Panc1 (cell line): Measurements from ENCODE around the gene BTNL8. TPM values are rescaled to one million over a fixed set of nuclear protein-coding genes. Genes with fewer than 3 reads are reported as not detected.

Experiments
- ATAC-seq: fragments of 200-7000 bp; cut with Tn5 transposase; 2 replicates; pipeline ENCODE4 v1.9.1; 2020; ENCODE audit warnings: mild to moderate bottlenecking, moderate library complexity
- BruUV-seq: library from RNA; stranded (reverse); fragments of 400-500 nt; replicated peaks from 2 replicates; lab custom pipeline; 2021; lab: Mats Ljungman, UMichigan
- CTCF ChIA-PET: fragments of 300-600 bp; sonication (Branson Sonifier 250); formaldehyde crosslinking; loops from one replicate; lab custom pipeline; 2022; ENCODE audit warnings: antibody characterized with exemption; lab: Charles Lee
- POLR2A ChIA-PET: fragments of 300-600 bp; sonication (Branson Sonifier 250); formaldehyde crosslinking; loops from one replicate; lab custom pipeline; 2022; ENCODE audit warnings: antibody characterized with exemption; lab: Charles Lee
- DNase-seq: peaks from one replicate; pipeline ENCODE4 v3.0.0-alpha.2; 2010; ENCODE audit warnings: low read depth, low spot score
- H3K27ac ChIP-seq: 2 replicates; pipeline ENCODE4 v1.5.1; 2011; ENCODE audit warnings: mild to moderate bottlenecking, low read length, inconsistent platforms
- H3K27me3 ChIP-seq: fragments of 200-500 bp; sonication (Bioruptor generic); 2 replicates; pipeline ENCODE4 v1.6.0; 2014; ENCODE audit warnings: low read length, inconsistent platforms; ENCODE audit not compliant: control insufficient read depth, insufficient read depth
- H3K36me3 ChIP-seq: fragments of 200-500 bp; sonication (Bioruptor generic); 2 replicates; pipeline ENCODE4 v1.5.1; 2014; ENCODE audit warnings: inconsistent platforms, mild to moderate bottlenecking, low read length, moderate library complexity; ENCODE audit not compliant: control insufficient read depth, insufficient read depth
- H3K4me1 ChIP-seq: 2 replicates; pipeline ENCODE4 v1.5.1; 2011; ENCODE audit warnings: inconsistent platforms, mild to moderate bottlenecking, low read length, moderate library complexity; ENCODE audit not compliant: control insufficient read depth, insufficient read depth
- H3K4me3 ChIP-seq, 2 experiments: 2 replicates each; pipeline ENCODE4 v1.5.1; 2011 to 2012; ENCODE audit warnings: low read depth in 2 of 2, low read length in 2 of 2, mild to moderate bottlenecking in 2 of 2, inconsistent platforms in 1 of 2, moderate library complexity in 1 of 2
- H3K9me3 ChIP-seq: fragments of 200-500 bp; sonication (Bioruptor generic); 2 replicates; pipeline ENCODE4 v1.5.1; 2014; ENCODE audit warnings: low read depth, mild to moderate bottlenecking, inconsistent platforms, low read length, moderate library complexity; ENCODE audit not compliant: control insufficient read depth, insufficient read depth
- CTCF ChIP-seq: fragments of 450-650 bp; IDR thresholded peaks from 2 replicates; pipeline ENCODE4 v1.5.1; 2017; ENCODE audit warnings: mild to moderate bottlenecking
- POLR2AphosphoS5 ChIP-seq: IDR thresholded peaks from 2 replicates; pipeline ENCODE4 v1.6.1; 2012; ENCODE audit warnings: mild to moderate bottlenecking, low read depth, low read length, moderate library complexity
- REST ChIP-seq, 2 experiments: IDR thresholded peaks; 2 replicates each; pipeline ENCODE4 v1.6.1; 2011 to 2012; ENCODE audit warnings: low read depth in 2 of 2, control low read depth in 1 of 2, low read length in 1 of 2, mild to moderate bottlenecking in 1 of 2, moderate library complexity in 1 of 2; ENCODE audit not compliant: insufficient read depth in 1 of 2
- SIN3A ChIP-seq: IDR thresholded peaks from 2 replicates; pipeline ENCODE4 v1.6.1; 2012; ENCODE audit warnings: low read depth, mild to moderate bottlenecking, low read length, moderate library complexity, borderline replicate concordance; ENCODE audit not compliant: insufficient read depth
- TCF7L2 ChIP-seq: IDR thresholded peaks from 2 replicates; pipeline ENCODE4 v1.6.1; 2011; ENCODE audit warnings: mild to moderate bottlenecking, low read depth, low read length, inconsistent platforms
- in situ Hi-C: cut with HindIII; loops from 2 replicates; pipeline ENCODE4 v1.10.0; 2016; ENCODE audit warnings: low sequenced_read_pairs, low pct_unique_long_range_greater_than_20kb
- intact Hi-C: fragments of 100-400 bp; cut with micrococcal nuclease; formaldehyde crosslinking; loops from one replicate; pipeline ENCODE4 v1.10.0; 2022; ENCODE audit not compliant: unreplicated experiment
- total RNA-seq: library from RNA; stranded (reverse); gene quantifications from one replicate; pipeline ENCODE4 v1.2.1, GENCODE V29; 2021; ENCODE audit not compliant: unreplicated experiment

The BTNL8 gene
- total RNA-seq, 1 experiment from 2014 or later: not detected

- DNase-seq: no peak
- CTCF ChIA-PET: no interaction called here
- intact Hi-C loops: no loop called here
These were observed 9.4 kb downstream of the BTNL8 start for GRCh38 chr5:180908400-180908799.

GRCh38 chr5:180908998-180909731 lies 10.2 kb downstream of the BTNL8 start:
- ATAC-seq (no peak), DNase-seq (no peak)
- H3K9me3 ChIP-seq: no peaks in the 10 kb centered on the region
- H3K4me3 ChIP-seq: no peak overlapping the region
- no peak overlapping the region for H3K27ac ChIP-seq
- no peaks in the 10 kb centered on the region for H3K36me3 ChIP-seq
- ChIA-PET CTCF (no interaction called here), POLR2A (no interaction called here)
- intact Hi-C loops (no loop called here), in situ Hi-C loops (no loop called here)
- no TSS peak for BruUV-seq
- no peaks in the 10 kb centered on the region for H3K4me1 ChIP-seq
- no peaks in the 10 kb centered on the region for H3K27me3 ChIP-seq
- TF ChIP-seq SIN3A: no peak
- TF ChIP-seq CTCF: no peak
- no peak for TF ChIP-seq POLR2AphosphoS5
- TF ChIP-seq TCF7L2: no peak
- no peak for TF ChIP-seq REST (IDR thresholded peaks at IDR 0.05; ENCODE audit: insufficient read depth in 1 of 2, low read depth in 2 of 2, low read length in 1 of 2)

More at GRCh38 chr5:180908400-180908799, 9.4 kb downstream of the BTNL8 start:
- no peak overlapping the region for H3K4me3 ChIP-seq
- TF ChIP-seq TCF7L2: no peak
- no peak for TF ChIP-seq REST (IDR thresholded peaks at IDR 0.05; ENCODE audit: insufficient read depth in 1 of 2, low read depth in 2 of 2, low read length in 1 of 2)
- TF ChIP-seq POLR2AphosphoS5: no peak
- no peak for TF ChIP-seq CTCF
- no peak for TF ChIP-seq SIN3A
- ATAC-seq: no peak
- H3K9me3 ChIP-seq: no peaks in the 10 kb centered on the region
- BruUV-seq: no TSS peak
- no peak overlapping the region for H3K27ac ChIP-seq
- no peaks in the 10 kb centered on the region for H3K27me3 ChIP-seq
- no peaks in the 10 kb centered on the region for H3K4me1 ChIP-seq
- POLR2A ChIA-PET: no interaction called here
- in situ Hi-C loops: no loop called here
- no peaks in the 10 kb centered on the region for H3K36me3 ChIP-seq
